Subcutaneous abdominal adipose tissue (tissue), 5 donors: ENCODE data around the gene INSYN2A.

Experiments
- H3K27ac ChIP-seq: one replicate; pipeline ENCODE4 v1.7.0; 2013; ENCODE audit warnings: low read depth, mild to moderate bottlenecking, inconsistent platforms, low read length, moderate library complexity
- H3K27me3 ChIP-seq, 5 donors: one replicate each; pipeline ENCODE4 v1.7.0; 2013; ENCODE audit warnings: low read length in 5 of 5, inconsistent platforms in 1 of 5; ENCODE audit not compliant: control insufficient read depth in 5 of 5, insufficient read depth in 4 of 5
- H3K36me3 ChIP-seq, 5 donors: one replicate each; pipeline ENCODE4 v1.7.0; 2013; ENCODE audit warnings: low read length in 5 of 5; ENCODE audit not compliant: control insufficient read depth in 5 of 5, insufficient read depth in 5 of 5
- H3K4me1 ChIP-seq, 5 donors: one replicate each; pipeline ENCODE4 v1.7.0; 2013; ENCODE audit warnings: low read length in 5 of 5, mild to moderate bottlenecking in 3 of 5, moderate library complexity in 1 of 5; ENCODE audit not compliant: control insufficient read depth in 5 of 5, insufficient read depth in 5 of 5
- H3K4me3 ChIP-seq, 5 donors: one replicate each; pipeline ENCODE4 v1.7.0; 2013; ENCODE audit warnings: low read length in 5 of 5, low read depth in 1 of 5
- H3K9ac ChIP-seq, 5 donors: one replicate each; pipeline ENCODE4 v1.7.0; 2013; ENCODE audit warnings: low read length in 5 of 5, mild to moderate bottlenecking in 4 of 5, moderate library complexity in 3 of 5
- H3K9me3 ChIP-seq, 5 donors: one replicate each; pipeline ENCODE4 v1.7.0; 2013; ENCODE audit warnings: low read length in 5 of 5; ENCODE audit not compliant: control insufficient read depth in 5 of 5
- donor health status: healthy.
- donor health status: healthy.
- donor health status: healthy.
- donor health status: healthy.
- donor health status: healthy.

Gene INSYN2A

DNA sequence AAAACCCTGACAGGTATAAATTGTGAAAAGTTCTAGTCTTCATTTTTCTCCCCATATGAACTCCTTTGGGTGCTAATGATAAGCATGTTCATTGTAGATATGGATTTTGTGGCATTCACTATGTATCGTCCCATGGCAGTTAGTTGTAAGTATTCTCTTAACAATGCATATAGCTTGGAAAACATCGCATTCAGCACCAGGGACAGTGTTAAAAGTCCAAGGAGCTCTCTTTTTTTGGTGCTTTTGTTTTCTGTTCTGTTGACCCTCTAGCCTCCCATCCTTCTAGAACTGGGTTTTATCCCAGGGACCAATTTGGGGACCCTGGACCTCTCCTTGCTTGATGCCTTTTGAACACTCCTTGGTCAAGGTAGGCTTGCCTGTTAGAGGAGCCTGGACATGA, 37.7 kb downstream of the INSYN2A start:
- H3K9me3 ChIP-seq = no peaks in the 10 kb centered on the region
- no peak overlapping the region for H3K4me3 ChIP-seq
- no peak overlapping the region for H3K9ac ChIP-seq
- no peaks in the 10 kb centered on the region for H3K36me3 ChIP-seq
- no peaks in the 10 kb centered on the region for H3K27me3 ChIP-seq
- no peak overlapping the region for H3K27ac ChIP-seq
- peaks cover 0 to 8% (median 5%) of the 10 kb centered on the region in 5 donors for H3K4me1 ChIP-seq

DNA sequence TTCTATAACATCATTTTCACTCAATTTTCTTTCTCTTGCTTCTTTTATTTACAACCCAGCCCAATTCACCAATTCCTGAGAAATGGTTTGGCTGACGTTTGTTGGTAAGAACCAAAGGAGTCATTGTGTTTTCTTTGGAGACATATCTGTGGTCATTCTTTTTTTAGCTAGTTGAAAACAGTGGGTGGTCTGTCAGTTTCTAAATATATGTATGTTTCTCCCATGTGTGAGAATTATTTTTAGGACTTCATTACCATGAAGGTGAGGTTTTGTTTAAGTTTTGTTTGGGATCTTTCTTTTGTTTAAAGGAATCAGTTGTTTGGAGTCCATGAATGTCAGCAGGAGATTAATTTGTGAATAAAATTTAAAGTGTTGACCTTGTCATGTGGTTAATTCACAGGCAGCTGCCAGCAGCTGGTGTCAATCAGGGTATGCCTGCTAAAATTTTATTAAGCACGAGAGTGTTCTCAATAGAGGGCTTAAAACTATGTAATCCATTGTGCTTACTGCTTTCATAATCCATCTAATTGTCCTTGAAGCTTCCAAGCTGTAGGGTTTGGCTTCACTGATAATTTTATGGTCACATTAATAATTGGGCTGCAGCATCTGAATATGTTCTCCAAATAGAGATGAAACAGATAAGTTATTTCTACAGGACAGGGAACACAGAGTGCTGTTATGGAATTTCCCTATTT, 38.7 kb downstream of the INSYN2A start:
- Histone ChIP-seq H3K9ac (no peak overlapping the region), H3K4me1 (no peaks in the 10 kb centered on the region), H3K36me3 (no peaks in the 10 kb centered on the region), H3K27ac (no peak overlapping the region), H3K9me3 (no peaks in the 10 kb centered on the region), H3K27me3 (no peaks in the 10 kb centered on the region), H3K4me3 (no peak overlapping the region)

DNA sequence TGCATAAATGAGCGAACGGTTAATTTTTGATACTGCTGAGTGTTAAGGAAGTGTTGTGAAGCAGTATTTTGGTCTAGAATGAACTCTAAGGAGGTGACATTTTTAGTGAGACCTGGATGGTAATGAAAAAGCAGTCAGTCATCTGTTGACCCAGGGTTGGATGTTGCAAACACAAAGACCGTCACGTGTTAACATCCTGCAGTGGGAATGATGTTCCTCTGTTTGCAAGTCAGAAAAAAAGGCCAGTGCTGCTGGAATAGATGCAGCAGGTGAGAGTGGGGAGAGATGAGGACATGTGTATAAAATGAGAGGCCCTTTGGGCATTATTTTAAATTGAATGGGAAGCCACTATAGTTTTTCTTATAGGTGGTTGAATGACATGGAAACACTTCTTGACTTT, 39.3 kb downstream of the INSYN2A start:
- Histone ChIP-seq H3K36me3 (no peaks in the 10 kb centered on the region), H3K27ac (no peak overlapping the region), H3K9me3 (no peaks in the 10 kb centered on the region), H3K27me3 (no peaks in the 10 kb centered on the region), H3K4me3 (no peak overlapping the region), H3K9ac (no peak overlapping the region), H3K4me1 (no peaks in the 10 kb centered on the region)

DNA sequence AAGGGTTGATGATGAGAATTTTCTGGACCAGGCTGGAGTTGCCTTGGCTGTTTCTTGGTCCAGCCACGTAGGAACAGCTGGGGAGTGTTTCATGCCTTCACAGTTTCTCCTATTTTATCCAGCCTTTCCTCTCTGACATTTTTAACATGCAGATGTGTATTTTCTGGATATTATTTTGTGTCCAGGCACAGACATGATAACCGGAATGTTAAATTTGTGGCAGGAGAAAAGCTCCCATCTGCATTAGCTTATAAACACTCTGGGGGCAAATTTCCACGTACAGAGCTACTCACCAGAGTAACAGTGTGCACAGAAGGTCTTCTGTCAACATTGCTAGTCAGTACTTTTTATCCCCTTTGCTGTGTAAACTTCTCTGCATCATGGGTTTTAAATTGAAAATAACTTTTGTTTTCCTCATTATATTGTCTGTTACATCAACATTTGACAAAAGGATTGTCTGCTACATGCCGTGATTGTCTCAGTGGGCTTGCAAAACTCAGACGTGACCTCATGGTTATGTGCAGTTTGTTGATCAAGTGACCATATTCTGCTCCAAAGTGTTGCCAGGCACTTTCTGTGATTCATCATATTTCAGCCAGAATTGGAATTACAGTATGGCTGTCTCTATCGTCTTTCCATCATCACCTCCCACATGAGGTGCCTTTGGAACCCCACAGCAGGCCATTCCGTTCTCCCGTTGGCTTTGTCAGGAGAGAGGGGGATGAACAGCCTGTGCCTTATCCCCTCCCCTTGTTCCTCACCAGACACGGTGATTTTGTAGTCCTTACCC, 41.4 kb downstream of the INSYN2A start:
- Histone ChIP-seq H3K9me3 (no peaks in the 10 kb centered on the region), H3K27ac (no peak overlapping the region), H3K9ac (no peak overlapping the region), H3K27me3 (no peaks in the 10 kb centered on the region), H3K36me3 (peaks cover 0 to 3% (median 3%) of the 10 kb centered on the region in 5 donors), H3K4me3 (no peak overlapping the region), H3K4me1 (no peaks in the 10 kb centered on the region)

DNA sequence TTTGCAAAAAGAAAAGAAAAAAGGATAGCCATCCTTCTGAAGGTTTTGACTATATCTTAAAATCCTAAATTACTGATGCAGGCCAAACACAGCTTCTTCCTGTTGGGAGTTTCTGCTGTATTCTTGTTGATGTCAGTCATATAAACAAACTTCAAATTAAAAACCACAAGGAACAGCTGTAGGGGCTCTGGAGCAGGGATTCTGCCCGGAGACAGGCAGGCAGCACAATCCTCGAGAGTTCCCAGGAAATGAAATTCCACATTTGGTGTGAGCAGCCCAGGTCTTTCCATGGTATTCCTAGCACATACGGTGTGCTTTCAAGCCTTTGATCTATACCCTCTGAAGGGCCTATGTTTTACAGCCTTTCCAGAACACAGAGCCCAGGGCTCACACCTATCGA, 43.2 kb downstream of the INSYN2A start:
- Histone ChIP-seq H3K27me3 (no peaks in the 10 kb centered on the region), H3K36me3 (peaks cover 0 to 5% (median 3%) of the 10 kb centered on the region in 5 donors), H3K4me1 (no peaks in the 10 kb centered on the region), H3K9ac (no peak overlapping the region), H3K9me3 (no peaks in the 10 kb centered on the region), H3K27ac (no peak overlapping the region), H3K4me3 (no peak overlapping the region)

DNA sequence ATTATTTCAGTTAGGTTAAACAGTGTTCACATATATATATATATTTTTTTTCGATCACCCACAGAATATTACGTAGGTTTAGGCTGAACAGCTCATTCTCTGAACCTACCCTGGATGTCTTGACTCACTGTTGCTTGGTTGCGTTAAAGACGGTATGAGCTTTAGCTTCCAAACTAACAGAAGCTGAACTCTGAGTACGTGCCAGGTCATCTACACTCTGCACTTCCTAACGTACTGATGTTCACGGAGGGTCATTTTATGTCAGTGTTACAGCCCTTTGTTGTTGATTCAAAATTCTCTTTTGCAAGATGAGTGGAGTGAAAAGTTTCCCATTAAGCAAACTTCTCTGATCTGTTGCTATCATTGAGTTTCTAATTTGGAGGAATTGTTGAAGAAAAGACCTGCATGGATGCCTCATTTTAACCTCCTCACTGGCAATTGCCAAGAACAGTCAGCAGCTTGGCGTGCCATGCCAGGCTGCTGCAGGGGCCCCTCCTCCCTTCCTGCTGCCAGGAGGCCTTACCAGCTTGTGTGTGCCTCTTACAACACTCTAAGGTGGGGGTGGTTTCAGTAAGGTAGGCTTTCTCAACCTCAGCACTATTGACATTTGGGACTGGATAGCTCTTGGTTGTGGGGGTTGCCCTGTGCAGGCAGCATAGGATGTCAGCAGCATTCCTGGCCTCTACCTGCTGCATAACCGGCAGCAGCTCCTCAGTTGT, 44.3 kb downstream of the INSYN2A start:
- Histone ChIP-seq H3K9ac (no peak overlapping the region), H3K9me3 (no peaks in the 10 kb centered on the region), H3K36me3 (peaks cover 0 to 5% (median 3%) of the 10 kb centered on the region in 5 donors), H3K4me3 (no peak overlapping the region), H3K27me3 (no peaks in the 10 kb centered on the region), H3K4me1 (no peaks in the 10 kb centered on the region), H3K27ac (no peak overlapping the region)

DNA sequence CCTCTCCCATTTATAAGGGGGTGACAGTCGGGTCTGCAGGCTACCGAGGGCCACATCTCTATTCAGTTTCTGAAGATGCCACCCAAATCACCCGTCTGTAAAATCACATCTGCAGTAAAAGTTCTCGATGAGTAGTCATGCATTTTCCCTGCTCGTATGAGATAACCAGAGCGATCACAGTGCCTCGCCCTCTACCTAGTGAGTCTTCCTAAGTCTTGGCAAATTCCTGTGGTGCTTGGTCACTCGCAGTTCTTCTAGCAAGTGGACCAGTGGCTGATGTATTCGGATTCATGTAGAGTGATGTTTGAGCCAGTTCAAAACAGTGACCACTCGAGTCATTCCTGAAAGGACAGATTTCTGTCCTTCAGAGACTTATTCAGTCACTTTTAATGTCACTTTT, 44.9 kb downstream of the INSYN2A start:
- Histone ChIP-seq H3K9me3 (no peaks in the 10 kb centered on the region), H3K36me3 (peaks cover 0 to 5% (median 3%) of the 10 kb centered on the region in 5 donors), H3K4me1 (no peaks in the 10 kb centered on the region), H3K4me3 (no peak overlapping the region), H3K27ac (no peak overlapping the region), H3K9ac (no peak overlapping the region), H3K27me3 (no peaks in the 10 kb centered on the region)

DNA sequence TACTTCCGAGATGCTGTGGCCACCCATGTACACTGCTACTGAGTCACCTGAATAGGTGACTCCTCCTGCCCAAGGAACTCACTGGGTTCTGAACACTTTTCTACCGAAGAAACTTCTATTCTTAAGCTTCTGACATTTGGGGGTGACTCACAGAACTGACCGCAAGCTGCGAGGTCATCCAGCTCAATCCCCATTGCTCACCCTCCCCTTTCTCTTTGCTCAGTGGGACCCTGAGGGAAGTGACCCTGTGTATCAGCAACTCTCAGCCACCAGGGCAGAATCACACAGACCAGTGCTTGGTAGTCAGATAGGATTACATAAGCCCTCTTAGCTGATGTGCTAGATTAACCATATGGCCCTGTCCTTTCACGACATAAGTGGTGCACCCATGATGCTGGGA, 46.3 kb downstream of the INSYN2A start:
- H3K27me3 ChIP-seq = no peaks in the 10 kb centered on the region
- H3K4me3 ChIP-seq = no peak overlapping the region
- H3K4me1 ChIP-seq = no peaks in the 10 kb centered on the region

DNA sequence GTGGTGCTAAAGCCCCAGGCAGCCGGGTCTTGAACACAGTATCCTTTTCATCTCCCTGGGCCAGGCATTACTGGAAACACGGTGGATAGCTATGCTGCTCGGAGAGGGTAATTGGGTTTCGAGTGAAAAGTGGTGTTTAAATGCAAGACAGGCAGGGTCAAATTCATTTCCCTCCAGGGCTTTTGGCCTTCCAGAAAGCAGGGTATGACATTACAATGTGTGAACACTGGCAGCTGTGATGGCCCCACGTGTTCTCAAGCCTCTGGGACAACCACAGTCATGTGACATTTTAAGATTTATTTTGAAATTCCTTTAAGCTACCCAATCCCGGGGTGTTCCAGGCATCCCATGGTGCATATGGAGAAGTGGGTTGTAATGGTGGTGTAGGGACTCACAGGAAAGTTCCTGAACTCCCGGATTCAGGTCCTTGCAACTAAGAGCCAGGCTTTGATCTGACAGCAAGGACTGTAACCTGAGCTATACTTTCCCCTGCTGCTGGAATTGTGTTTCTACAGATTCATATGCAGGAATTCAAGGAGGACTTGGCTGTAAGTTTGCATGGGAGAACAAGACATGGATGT, 46.8 kb downstream of the INSYN2A start:
- no peaks in the 10 kb centered on the region for H3K4me1 ChIP-seq
- H3K4me3 ChIP-seq = no peak overlapping the region
- H3K36me3 ChIP-seq = peaks cover 0 to 8% (median 3%) of the 10 kb centered on the region in 5 donors
- no peak overlapping the region for H3K27ac ChIP-seq
- no peaks in the 10 kb centered on the region for H3K9me3 ChIP-seq
- H3K9ac ChIP-seq = no peak overlapping the region
- H3K27me3 ChIP-seq = no peaks in the 10 kb centered on the region

More for the DNA sequence above, 46.3 kb downstream of the INSYN2A start:
- Histone ChIP-seq H3K27ac (no peak overlapping the region), H3K9ac (no peak overlapping the region), H3K36me3 (peaks cover 0 to 8% (median 3%) of the 10 kb centered on the region in 5 donors), H3K9me3 (no peaks in the 10 kb centered on the region)

DNA sequence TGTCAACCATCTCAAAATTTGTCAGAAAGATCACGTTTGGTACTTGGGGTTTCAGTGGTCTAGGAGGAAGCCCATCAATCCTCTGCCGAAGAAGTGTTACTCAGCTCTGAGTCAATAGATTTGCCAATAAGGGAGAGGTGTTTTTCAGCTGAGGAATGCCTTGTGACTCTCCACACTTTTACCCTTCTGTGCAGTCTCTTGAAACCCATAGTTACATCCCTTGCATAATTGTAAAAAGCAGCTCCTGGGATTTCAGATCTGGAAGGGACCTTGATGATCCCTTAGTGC, 47.5 kb downstream of the INSYN2A start:
- H3K9me3 ChIP-seq = no peaks in the 10 kb centered on the region
- H3K4me1 ChIP-seq = no peaks in the 10 kb centered on the region
- no peaks in the 10 kb centered on the region for H3K27me3 ChIP-seq
- H3K4me3 ChIP-seq = no peak overlapping the region
- H3K36me3 ChIP-seq = peaks cover 2 to 8% (median 7%) of the 10 kb centered on the region in 5 donors
- no peak overlapping the region for H3K27ac ChIP-seq
- H3K9ac ChIP-seq = no peak overlapping the region
